Mesenchymal stem cell (in vitro differentiated cells and primary cell): Measurements from ENCODE around the gene LRP1B.

Experiments used
- DNase-seq: peaks from one replicate; pipeline ENCODE4 v3.0.0-alpha.2; 2013
- H2AFZ ChIP-seq: one replicate; pipeline ENCODE4 v1.6.1; 2013; ENCODE audit warnings: low read depth, mild to moderate bottlenecking, control low read depth, inconsistent platforms, low read length, moderate library complexity
- H2AK5ac ChIP-seq: 2 replicates; pipeline ENCODE4 v1.6.1; 2013; ENCODE audit warnings: low read length, moderate library complexity, mild to moderate bottlenecking, inconsistent platforms; ENCODE audit not compliant: severe bottlenecking
- H2BK120ac ChIP-seq: one replicate; pipeline ENCODE4 v1.6.1; 2013; ENCODE audit warnings: low read depth, mild to moderate bottlenecking, inconsistent platforms, low read length, moderate library complexity
- H2BK12ac ChIP-seq, 2 experiments: one replicate each; pipeline ENCODE4 v1.6.1; 2013; ENCODE audit warnings: inconsistent platforms in 2 of 2, low read length in 2 of 2, mild to moderate bottlenecking in 2 of 2, moderate library complexity in 2 of 2, control low read depth in 1 of 2
- H2BK15ac ChIP-seq: one replicate; pipeline ENCODE4 v1.6.1; 2013; ENCODE audit warnings: mild to moderate bottlenecking, low read depth, inconsistent platforms; ENCODE audit not compliant: poor library complexity, severe bottlenecking
- H2BK5ac ChIP-seq: 2 replicates; pipeline ENCODE4 v1.6.1; 2013; ENCODE audit warnings: low read depth, mild to moderate bottlenecking, low read length, control low read depth, inconsistent platforms; ENCODE audit not compliant: poor library complexity, severe bottlenecking
- H3K14ac ChIP-seq, 2 experiments: one replicate each; pipeline ENCODE4 v1.6.1; 2013; ENCODE audit warnings: inconsistent platforms in 2 of 2, low read length in 2 of 2, control low read depth in 1 of 2, mild to moderate bottlenecking in 1 of 2, moderate library complexity in 1 of 2
- H3K18ac ChIP-seq, 2 experiments: one replicate each; pipeline ENCODE4 v1.6.1; 2013; ENCODE audit warnings: inconsistent platforms in 2 of 2, low read length in 2 of 2, control low read depth in 1 of 2, low read depth in 1 of 2, mild to moderate bottlenecking in 1 of 2
- H3K23ac ChIP-seq, 2 experiments: one replicate each; pipeline ENCODE4 v1.6.1; 2013; ENCODE audit warnings: inconsistent platforms in 2 of 2, low read length in 2 of 2, mild to moderate bottlenecking in 2 of 2, moderate library complexity in 2 of 2, control low read depth in 1 of 2
- H3K27ac ChIP-seq: 2 replicates; pipeline ENCODE4 v1.5.1; 2013; ENCODE audit warnings: mild to moderate bottlenecking, moderate library complexity, low read length, control low read depth, inconsistent platforms; ENCODE audit not compliant: poor library complexity, severe bottlenecking
- H3K27me3 ChIP-seq, 2 experiments: 2 replicates each; pipeline versions ENCODE4 v1.6.1 to v1.7.0; 2013; ENCODE audit warnings: low read length in 2 of 2, mild to moderate bottlenecking in 2 of 2, moderate library complexity in 2 of 2, control low read depth in 1 of 2, inconsistent platforms in 1 of 2; ENCODE audit not compliant: control insufficient read depth in 1 of 2, insufficient read depth in 1 of 2
- H3K36me3 ChIP-seq, 2 experiments: 2 replicates each; pipeline versions ENCODE4 v1.6.1 to v1.7.0; 2013; ENCODE audit warnings: low read length in 2 of 2, control low read depth in 1 of 2, inconsistent platforms in 1 of 2, low read depth in 1 of 2, mild to moderate bottlenecking in 1 of 2; ENCODE audit not compliant: insufficient read depth in 2 of 2, control insufficient read depth in 1 of 2
- H3K4ac ChIP-seq, 2 experiments: one replicate each; pipeline ENCODE4 v1.6.1; 2013; ENCODE audit warnings: inconsistent platforms in 2 of 2, low read length in 2 of 2, mild to moderate bottlenecking in 2 of 2, moderate library complexity in 2 of 2, control low read depth in 1 of 2, low read depth in 1 of 2
- H3K4me1 ChIP-seq: 2 replicates; pipeline ENCODE4 v1.6.1; 2013; ENCODE audit warnings: low read depth, low read length, control low read depth; ENCODE audit not compliant: control insufficient read depth, insufficient read depth
- H3K4me2 ChIP-seq: 2 replicates; pipeline ENCODE4 v1.6.1; 2013; ENCODE audit warnings: low read length, mild to moderate bottlenecking, inconsistent platforms; ENCODE audit not compliant: poor library complexity, severe bottlenecking
- H3K4me3 ChIP-seq, 2 experiments: 2 replicates each; pipeline versions ENCODE4 v1.5.1 to v1.7.0; 2013; ENCODE audit warnings: low read length in 2 of 2, mild to moderate bottlenecking in 2 of 2, control low read depth in 1 of 2, low read depth in 1 of 2; ENCODE audit not compliant: insufficient read depth in 1 of 2
- H3K79me1 ChIP-seq: replicated peaks from 2 replicates; pipeline ENCODE4 v1.6.1; 2013; ENCODE audit warnings: mild to moderate bottlenecking, control low read depth, low read length, inconsistent platforms; ENCODE audit not compliant: poor library complexity, severe bottlenecking
- H3K9ac ChIP-seq: 2 replicates; pipeline ENCODE4 v1.7.0; 2013; ENCODE audit warnings: mild to moderate bottlenecking, low read length, moderate library complexity
- H3K9me3 ChIP-seq: 2 replicates; pipeline ENCODE4 v1.7.0; 2013; ENCODE audit warnings: mild to moderate bottlenecking, low read length; ENCODE audit not compliant: control insufficient read depth
- H4K8ac ChIP-seq: one replicate; pipeline ENCODE4 v1.6.1; 2013; ENCODE audit warnings: inconsistent platforms, mild to moderate bottlenecking, low read length, moderate library complexity
- H4K91ac ChIP-seq: one replicate; pipeline ENCODE4 v1.6.1; 2013; ENCODE audit warnings: mild to moderate bottlenecking, low read length, inconsistent platforms
- WGBS: methylation state at CpG from one replicate; pipeline ENCODE4 v1.1.7; 2013; ENCODE audit warnings: mixed read lengths; 5-methylcytosine and 5-hydroxymethylcytosine counted together

Gene LRP1B

DNA sequence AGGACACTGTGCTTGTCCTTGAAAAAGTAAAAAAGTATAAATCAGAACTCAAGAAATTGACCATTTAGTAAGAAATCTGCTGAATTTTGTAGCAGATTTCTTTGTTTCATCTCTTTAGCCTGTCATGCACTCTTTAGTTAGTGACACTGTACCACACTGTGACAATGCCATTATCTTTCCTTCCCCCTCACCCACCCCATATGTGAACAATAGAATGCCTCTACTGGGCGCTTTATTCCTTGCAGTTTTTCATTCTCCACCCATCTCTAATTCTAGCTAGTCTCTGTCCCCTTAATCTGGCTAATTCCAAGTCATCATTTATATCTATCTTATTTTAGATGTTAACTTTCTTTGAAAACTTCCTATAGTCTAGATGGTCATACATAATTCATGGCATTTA, 241.0 kb downstream of the LRP1B start:
- Histone ChIP-seq H3K36me3 (no peaks in the 10 kb centered on the region), H3K4me3 (no peak overlapping the region), H3K4me2 (no peak overlapping the region), H3K4ac (no peak overlapping the region), H3K9ac (no peak overlapping the region), H3K79me1 (no peaks in the 10 kb centered on the region), H3K27ac (no peak overlapping the region), H2BK15ac (no peak overlapping the region), H2AFZ (no peak overlapping the region), H3K14ac (no peak overlapping the region), H4K8ac (no peak overlapping the region), H2AK5ac (no peak overlapping the region), H3K9me3 (no peaks in the 10 kb centered on the region), H3K23ac (no peak overlapping the region), H2BK5ac (no peak overlapping the region), H3K18ac (no peak overlapping the region), H3K4me1 (no peaks in the 10 kb centered on the region), H4K91ac (no peak overlapping the region), H2BK120ac (no peak overlapping the region), H2BK12ac (no peak overlapping the region), H3K27me3 (no peaks in the 10 kb centered on the region)
- no peak for DNase-seq
- 83% methylated on average over 1 of the region's 1 CpG for WGBS

- Histone ChIP-seq H3K9ac (no peak overlapping the region), H3K9me3 (no peaks in the 10 kb centered on the region), H3K4ac (no peak overlapping the region), H3K36me3 (no peaks in the 10 kb centered on the region), H3K23ac (no peak overlapping the region), H3K27me3 (no peaks in the 10 kb centered on the region), H2BK5ac (no peak overlapping the region), H3K79me1 (no peaks in the 10 kb centered on the region), H2AK5ac (no peak overlapping the region), H3K27ac (no peak overlapping the region), H3K4me3 (no peak overlapping the region), H2AFZ (no peak overlapping the region), H3K18ac (no peak overlapping the region), H4K8ac (no peak overlapping the region), H2BK15ac (no peak overlapping the region), H4K91ac (no peak overlapping the region), H3K4me1 (no peaks in the 10 kb centered on the region), H2BK120ac (no peak overlapping the region), H2BK12ac (no peak overlapping the region), H3K14ac (no peak overlapping the region), H3K4me2 (no peak overlapping the region)
- no peak for DNase-seq
- WGBS, result no CpG with 5 or more reads among the region's 1 CpG
Observed at GRCh38 chr2:141888987-141889555, 241.7 kb downstream of the LRP1B start.

- Histone ChIP-seq H3K14ac (no peak overlapping the region), H2AFZ (no peak overlapping the region), H3K23ac (no peak overlapping the region), H3K4ac (no peak overlapping the region), H3K18ac (no peak overlapping the region), H3K27me3 (no peaks in the 10 kb centered on the region), H3K9me3 (no peaks in the 10 kb centered on the region), H3K27ac (no peak overlapping the region), H3K4me3 (no peak overlapping the region), H2BK12ac (no peak overlapping the region), H2BK5ac (no peak overlapping the region), H2BK15ac (no peak overlapping the region), H3K9ac (no peak overlapping the region), H3K4me2 (no peak overlapping the region), H3K79me1 (no peaks in the 10 kb centered on the region), H2BK120ac (no peak overlapping the region), H4K91ac (no peak overlapping the region), H3K4me1 (no peaks in the 10 kb centered on the region), H2AK5ac (no peak overlapping the region), H3K36me3 (no peaks in the 10 kb centered on the region), H4K8ac (no peak overlapping the region)
- 100% methylated on average over 1 of the region's 3 CpGs for WGBS
- no peak for DNase-seq
Observed at GRCh38 chr2:141887363-141887762, 243.5 kb downstream of the LRP1B start.

DNA sequence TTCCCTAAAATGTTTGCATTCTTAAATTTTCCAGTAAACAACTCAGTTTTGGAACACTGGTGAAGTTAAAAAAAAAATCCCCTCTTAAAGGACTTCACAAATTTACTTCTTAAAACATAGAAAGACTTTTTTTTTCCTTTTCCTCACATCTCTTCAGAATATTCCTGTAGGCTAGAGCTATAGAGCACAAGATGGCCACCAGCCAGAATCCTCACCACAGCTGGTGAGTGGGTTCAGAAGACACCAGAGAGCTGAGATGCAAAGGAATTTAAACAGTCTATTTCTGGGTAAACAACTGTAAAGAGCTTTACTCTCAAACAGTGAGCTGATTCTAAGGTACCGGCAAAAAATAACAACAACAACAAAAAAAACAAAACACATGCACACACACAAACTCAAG, 252.8 kb downstream of the LRP1B start:
- H3K9me3 ChIP-seq, result peaks cover 4% of the 10 kb centered on the region
- H2AK5ac ChIP-seq, result no peak overlapping the region
- H3K14ac ChIP-seq, result no peak overlapping the region
- no peak overlapping the region for H3K23ac ChIP-seq
- H3K27me3 ChIP-seq, result no peaks in the 10 kb centered on the region
- no peak overlapping the region for H3K4ac ChIP-seq
- no peak overlapping the region for H4K8ac ChIP-seq
- H2BK12ac ChIP-seq, result no peak overlapping the region
- H3K36me3 ChIP-seq, result no peaks in the 10 kb centered on the region
- peak; percentile 28 for DNase-seq
- no peaks in the 10 kb centered on the region for H3K79me1 ChIP-seq
- no peak overlapping the region for H3K27ac ChIP-seq
- H3K18ac ChIP-seq, result no peak overlapping the region
- H4K91ac ChIP-seq, result no peak overlapping the region
- no peak overlapping the region for H3K4me3 ChIP-seq
- no peak overlapping the region for H2BK15ac ChIP-seq
- H3K4me2 ChIP-seq, result no peak overlapping the region
- no CpG with 5 or more reads among the region's 1 CpG for WGBS
- H3K9ac ChIP-seq, result no peak overlapping the region
- no peak overlapping the region for H2AFZ ChIP-seq
- H2BK120ac ChIP-seq, result no peak overlapping the region
- H3K4me1 ChIP-seq, result no peaks in the 10 kb centered on the region
- H2BK5ac ChIP-seq, result no peak overlapping the region
